ENCODE results near the gene FTSJ3.
A peak's percentile ranks its signal among the peaks of the same experiment; 100 is the strongest.

FTSJ3 gene

GRCh38 chr17:63841350-63842172, 14.1 kb upstream of the FTSJ3 start:
- peaks cover 16% of the 10 kb centered on the region for H3K4me1 ChIP-seq (ENCODE audit: control insufficient read depth, insufficient read depth, low read length)
- H3K4me3 ChIP-seq (ENCODE audit: low read depth, low read length) = peak overlapping the region; percentile 94
- no peaks in the 10 kb centered on the region for H3K9me3 ChIP-seq (ENCODE audit: control insufficient read depth, insufficient read depth, low read length)
- peaks cover 2% of the 10 kb centered on the region for H3K36me3 ChIP-seq (ENCODE audit: control insufficient read depth, insufficient read depth, low read length)
- peaks cover 1% of the 10 kb centered on the region for H3K27me3 ChIP-seq (ENCODE audit: control insufficient read depth, insufficient read depth, low read length)
- H3K9ac ChIP-seq (ENCODE audit: low read depth, low read length) = peak overlapping the region; percentile 89

GRCh38 chr17:63840591-63841349, 13.3 kb upstream of the FTSJ3 start:
- peaks cover 2% of the 10 kb centered on the region for H3K36me3 ChIP-seq (ENCODE audit: control insufficient read depth, insufficient read depth, low read length)
- peaks cover 16% of the 10 kb centered on the region for H3K4me1 ChIP-seq (ENCODE audit: control insufficient read depth, insufficient read depth, low read length)
- no peaks in the 10 kb centered on the region for H3K27me3 ChIP-seq (ENCODE audit: control insufficient read depth, insufficient read depth, low read length)
- H3K9me3 ChIP-seq (ENCODE audit: control insufficient read depth, insufficient read depth, low read length) = no peaks in the 10 kb centered on the region
- peak overlapping the region; percentile 94 for H3K4me3 ChIP-seq (ENCODE audit: low read depth, low read length)
- H3K9ac ChIP-seq (ENCODE audit: low read depth, low read length) = no peak overlapping the region

GRCh38 chr17:63838631-63839171, 11.2 kb upstream of the FTSJ3 start:
- H3K4me1 ChIP-seq (ENCODE audit: control insufficient read depth, insufficient read depth, low read length) = peaks cover 13% of the 10 kb centered on the region
- H3K36me3 ChIP-seq (ENCODE audit: control insufficient read depth, insufficient read depth, low read length) = peaks cover 10% of the 10 kb centered on the region
- H3K27me3 ChIP-seq (ENCODE audit: control insufficient read depth, insufficient read depth, low read length) = no peaks in the 10 kb centered on the region
- peak overlapping the region; percentile 35 for H3K4me3 ChIP-seq (ENCODE audit: low read depth, low read length)
- no peaks in the 10 kb centered on the region for H3K9me3 ChIP-seq (ENCODE audit: control insufficient read depth, insufficient read depth, low read length)
- H3K9ac ChIP-seq (ENCODE audit: low read depth, low read length) = peak overlapping the region; percentile 54

GRCh38 chr17:63837962-63838600, 10.6 kb upstream of the FTSJ3 start:
- no peaks in the 10 kb centered on the region for H3K27me3 ChIP-seq (ENCODE audit: control insufficient read depth, insufficient read depth, low read length)
- peaks cover 12% of the 10 kb centered on the region for H3K4me1 ChIP-seq (ENCODE audit: control insufficient read depth, insufficient read depth, low read length)
- H3K9ac ChIP-seq (ENCODE audit: low read depth, low read length) = no peak overlapping the region
- H3K9me3 ChIP-seq (ENCODE audit: control insufficient read depth, insufficient read depth, low read length) = no peaks in the 10 kb centered on the region
- H3K36me3 ChIP-seq (ENCODE audit: control insufficient read depth, insufficient read depth, low read length) = peaks cover 16% of the 10 kb centered on the region
- H3K4me3 ChIP-seq (ENCODE audit: low read depth, low read length) = no peak overlapping the region

- peaks cover 12% of the 10 kb centered on the region for H3K4me1 ChIP-seq (ENCODE audit: control insufficient read depth, insufficient read depth, low read length)
- H3K9me3 ChIP-seq (ENCODE audit: control insufficient read depth, insufficient read depth, low read length) = no peaks in the 10 kb centered on the region
- H3K4me3 ChIP-seq (ENCODE audit: low read depth, low read length) = no peak overlapping the region
- H3K36me3 ChIP-seq (ENCODE audit: control insufficient read depth, insufficient read depth, low read length) = peaks cover 22% of the 10 kb centered on the region
- no peaks in the 10 kb centered on the region for H3K27me3 ChIP-seq (ENCODE audit: control insufficient read depth, insufficient read depth, low read length)
- no peak overlapping the region for H3K9ac ChIP-seq (ENCODE audit: low read depth, low read length)
Observed at GRCh38 chr17:63837480-63837879, 10.0 kb upstream of the FTSJ3 start.

- Histone ChIP-seq H3K9me3 (ENCODE audit: control insufficient read depth, insufficient read depth, low read length) (no peaks in the 10 kb centered on the region), H3K9ac (ENCODE audit: low read depth, low read length) (no peak overlapping the region), H3K36me3 (ENCODE audit: control insufficient read depth, insufficient read depth, low read length) (peaks cover 27% of the 10 kb centered on the region), H3K27me3 (ENCODE audit: control insufficient read depth, insufficient read depth, low read length) (no peaks in the 10 kb centered on the region), H3K4me1 (ENCODE audit: control insufficient read depth, insufficient read depth, low read length) (peaks cover 12% of the 10 kb centered on the region), H3K4me3 (ENCODE audit: low read depth, low read length) (no peak overlapping the region)
Observed at GRCh38 chr17:63836811-63837210, 9.3 kb upstream of the FTSJ3 start.

GRCh38 chr17:63835167-63835720, 7.8 kb upstream of the FTSJ3 start:
- peaks cover 8% of the 10 kb centered on the region for H3K4me1 ChIP-seq (ENCODE audit: control insufficient read depth, insufficient read depth, low read length)
- H3K4me3 ChIP-seq (ENCODE audit: low read depth, low read length) = no peak overlapping the region
- H3K9me3 ChIP-seq (ENCODE audit: control insufficient read depth, insufficient read depth, low read length) = no peaks in the 10 kb centered on the region
- no peaks in the 10 kb centered on the region for H3K27me3 ChIP-seq (ENCODE audit: control insufficient read depth, insufficient read depth, low read length)
- no peak overlapping the region for H3K9ac ChIP-seq (ENCODE audit: low read depth, low read length)
- peaks cover 43% of the 10 kb centered on the region for H3K36me3 ChIP-seq (ENCODE audit: control insufficient read depth, insufficient read depth, low read length)

- no peak overlapping the region for H3K9ac ChIP-seq (ENCODE audit: low read depth, low read length)
- H3K27me3 ChIP-seq (ENCODE audit: control insufficient read depth, insufficient read depth, low read length) = no peaks in the 10 kb centered on the region
- no peak overlapping the region for H3K4me3 ChIP-seq (ENCODE audit: low read depth, low read length)
- no peaks in the 10 kb centered on the region for H3K9me3 ChIP-seq (ENCODE audit: control insufficient read depth, insufficient read depth, low read length)
- H3K36me3 ChIP-seq (ENCODE audit: control insufficient read depth, insufficient read depth, low read length) = peaks cover 49% of the 10 kb centered on the region
- H3K4me1 ChIP-seq (ENCODE audit: control insufficient read depth, insufficient read depth, low read length) = peaks cover 8% of the 10 kb centered on the region
Observed at GRCh38 chr17:63834431-63835166, 7.1 kb upstream of the FTSJ3 start.

GRCh38 chr17:63833741-63834373, 6.4 kb upstream of the FTSJ3 start:
- Histone ChIP-seq H3K36me3 (ENCODE audit: control insufficient read depth, insufficient read depth, low read length) (peaks cover 52% of the 10 kb centered on the region), H3K9me3 (ENCODE audit: control insufficient read depth, insufficient read depth, low read length) (no peaks in the 10 kb centered on the region), H3K27me3 (ENCODE audit: control insufficient read depth, insufficient read depth, low read length) (no peaks in the 10 kb centered on the region), H3K4me3 (ENCODE audit: low read depth, low read length) (no peak overlapping the region), H3K9ac (ENCODE audit: low read depth, low read length) (no peak overlapping the region), H3K4me1 (ENCODE audit: control insufficient read depth, insufficient read depth, low read length) (peaks cover 6% of the 10 kb centered on the region)

GRCh38 chr17:63833026-63833740, 5.7 kb upstream of the FTSJ3 start:
- peaks cover 4% of the 10 kb centered on the region for H3K4me1 ChIP-seq (ENCODE audit: control insufficient read depth, insufficient read depth, low read length)
- no peak overlapping the region for H3K4me3 ChIP-seq (ENCODE audit: low read depth, low read length)
- H3K27me3 ChIP-seq (ENCODE audit: control insufficient read depth, insufficient read depth, low read length) = no peaks in the 10 kb centered on the region
- peaks cover 52% of the 10 kb centered on the region for H3K36me3 ChIP-seq (ENCODE audit: control insufficient read depth, insufficient read depth, low read length)
- no peaks in the 10 kb centered on the region for H3K9me3 ChIP-seq (ENCODE audit: control insufficient read depth, insufficient read depth, low read length)
- no peak overlapping the region for H3K9ac ChIP-seq (ENCODE audit: low read depth, low read length)
